Liver (tissue), 9 donors: ENCODE measurements around the gene TAF1D. TPM values are rescaled to one million over a fixed set of nuclear protein-coding genes. Genes with fewer than 3 reads are reported as not detected.
"Not testable (repeated sequence)": the region's sequence is repeated elsewhere in the genome, so short reads cannot be mapped to it uniquely, and the experiment has no call there.

Experiments
- DNase-seq: peaks from one replicate; pipeline ENCODE4 v3.0.0-alpha.2; 2017; ENCODE audit warnings: low spot score
- H3K27ac ChIP-seq, 2 donors: one replicate each; pipeline ENCODE4 v1.7.0; 2013; ENCODE audit warnings: inconsistent platforms in 2 of 2, low read length in 2 of 2, control low read depth in 1 of 2, low read depth in 1 of 2, mild to moderate bottlenecking in 1 of 2
- H3K27me3 ChIP-seq, 4 donors: one replicate each; pipeline versions ENCODE4 v1.6.1 to v1.7.0; 2013; ENCODE audit warnings: low read length in 3 of 4, inconsistent platforms in 1 of 4, mild to moderate bottlenecking in 1 of 4, moderate library complexity in 1 of 4; ENCODE audit not compliant: control insufficient read depth in 4 of 4, insufficient read depth in 4 of 4
- H3K36me3 ChIP-seq, 4 donors: one replicate each; pipeline versions ENCODE4 v1.6.1 to v1.7.0; 2013; ENCODE audit warnings: low read length in 3 of 4, mild to moderate bottlenecking in 3 of 4, low read depth in 1 of 4, moderate library complexity in 1 of 4; ENCODE audit not compliant: control insufficient read depth in 4 of 4, insufficient read depth in 3 of 4
- H3K4me1 ChIP-seq, 4 donors: one replicate each; pipeline versions ENCODE4 v1.6.1 to v1.7.0; 2013; ENCODE audit warnings: low read length in 3 of 4, mild to moderate bottlenecking in 3 of 4, moderate library complexity in 1 of 4; ENCODE audit not compliant: control insufficient read depth in 4 of 4, insufficient read depth in 4 of 4
- H3K4me3 ChIP-seq, 3 donors: one replicate each; pipeline versions ENCODE4 v1.6.1 to v1.7.0; 2013; ENCODE audit warnings: low read length in 3 of 3, control low read depth in 1 of 3, low read depth in 1 of 3, mild to moderate bottlenecking in 1 of 3
- H3K9ac ChIP-seq, 2 donors: one replicate each; pipeline ENCODE4 v1.7.0; 2013; ENCODE audit warnings: low read length in 2 of 2, mild to moderate bottlenecking in 2 of 2, moderate library complexity in 2 of 2, control low read depth in 1 of 2, low read depth in 1 of 2
- H3K9me3 ChIP-seq, 4 donors: one replicate each; pipeline versions ENCODE4 v1.6.1 to v1.7.0; 2013; ENCODE audit warnings: low read length in 3 of 4; ENCODE audit not compliant: control insufficient read depth in 4 of 4
- EGR1 ChIP-seq, 2 donors: IDR thresholded peaks; 2 replicates each; pipeline ENCODE4 v1.6.1; 2016 to 2018; ENCODE audit warnings: antibody characterized with exemption in 2 of 2, low read depth in 2 of 2
- FOXA1 ChIP-seq: IDR thresholded peaks from 2 replicates; pipeline ENCODE4 v1.6.1; 2016; ENCODE audit warnings: antibody characterized with exemption
- FOXA2 ChIP-seq: IDR thresholded peaks from 2 replicates; pipeline ENCODE4 v1.6.1; 2016; ENCODE audit warnings: antibody characterized with exemption
- GABPA ChIP-seq, 2 donors: IDR thresholded peaks in 1 of 2; conservative IDR thresholded peaks in 1 of 2; 2 replicates each; pipeline ENCODE4 v1.6.1; 2016; ENCODE audit warnings: antibody characterized with exemption in 2 of 2, mild to moderate bottlenecking in 1 of 2, moderate library complexity in 1 of 2
- HNF4A ChIP-seq, 2 donors: conservative IDR thresholded peaks; 2 replicates each; pipeline ENCODE4 v1.6.1; 2016; ENCODE audit warnings: antibody characterized with exemption in 2 of 2, mild to moderate bottlenecking in 2 of 2
- HNF4G ChIP-seq: IDR thresholded peaks from 2 replicates; pipeline ENCODE4 v1.6.1; 2016; ENCODE audit warnings: antibody characterized with exemption
- JUND ChIP-seq, 2 donors: IDR thresholded peaks; 2 replicates each; pipeline ENCODE4 v1.6.1; 2016; ENCODE audit warnings: antibody characterized with exemption in 2 of 2
- MAX ChIP-seq: IDR thresholded peaks from 2 replicates; pipeline ENCODE4 v1.6.1; 2016; ENCODE audit warnings: antibody characterized with exemption
- NR2F2 ChIP-seq: IDR thresholded peaks from 2 replicates; pipeline ENCODE4 v1.6.1; 2016; ENCODE audit warnings: antibody characterized with exemption
- RAD21 ChIP-seq, 2 donors: IDR thresholded peaks; 2 replicates each; pipeline ENCODE4 v1.6.1; 2016; ENCODE audit warnings: antibody characterized with exemption in 2 of 2, mild to moderate bottlenecking in 2 of 2
- RXRA ChIP-seq, 2 donors: IDR thresholded peaks; 2 replicates each; pipeline ENCODE4 v1.6.1; 2017 to 2018; ENCODE audit warnings: antibody characterized with exemption in 2 of 2, mild to moderate bottlenecking in 1 of 2
- SP1 ChIP-seq: IDR thresholded peaks from 2 replicates; pipeline ENCODE4 v1.6.1; 2018; ENCODE audit warnings: antibody characterized with exemption, mild to moderate bottlenecking
- TAF1 ChIP-seq: conservative IDR thresholded peaks from 2 replicates; pipeline ENCODE4 v1.6.1; 2016; ENCODE audit warnings: antibody characterized with exemption, mild to moderate bottlenecking
- YY1 ChIP-seq: IDR thresholded peaks from 2 replicates; pipeline ENCODE4 v1.6.1; 2016; ENCODE audit warnings: antibody characterized with exemption, mild to moderate bottlenecking
- WGBS: extraction: QIAGEN DNeasy Blood & Tissue Kit; methylation state at CpG from one replicate; pipeline ENCODE4 v1.1.7; 2013; 5-methylcytosine and 5-hydroxymethylcytosine counted together
- polyA plus RNA-seq, 2 donors: library from polyadenylated mRNA; stranded (reverse) in 1 of 2; unstranded in 1 of 2; fragments of 200-250 nt in 1 of 2; fragments of >200 nt in 1 of 2; fragmentation: Nextera tagmentation in 1 of 2; extraction: Ambion mirVana in 1 of 2; gene quantifications; one replicate each; pipeline versions ENCODE4 v1.2.1 to v1.2.3, GENCODE V29; 2013 to 2015
- total RNA-seq, 2 donors: library from RNA; depleted of rRNA; stranded (reverse); fragments of >200 nt; gene quantifications; one replicate each; pipeline ENCODE4 v1.2.3, GENCODE V29; 2014
- TF ChIP-seq, protein P1 (sequence below): IDR thresholded peaks from 2 replicates; pipeline ENCODE4 v1.6.1; 2016; ENCODE audit warnings: antibody characterized with exemption, mild to moderate bottlenecking
- TF ChIP-seq, protein P2 (sequence below): IDR thresholded peaks from 2 replicates; pipeline ENCODE4 v1.6.1; 2016; ENCODE audit warnings: antibody characterized with exemption
- TF ChIP-seq, protein P3 (sequence below): IDR thresholded peaks from 2 replicates; pipeline ENCODE4 v1.6.1; 2016; ENCODE audit warnings: antibody characterized with exemption
- TF ChIP-seq, protein P4 (sequence below): fragments of 150-350 bp; IDR thresholded peaks from 2 replicates; pipeline ENCODE4 v1.5.1; 2017; ENCODE audit warnings: improper control_type of control experiment, low read depth, low read length; ENCODE audit not compliant: missing input control
- donor health status: healthy.
- donor health status: healthy.
- donor health status: healthy.
- donor health status: healthy.
- donor health status: healthy.

TAF1D gene
- total and polyA plus RNA-seq, 4 donors: 18.2 to 97.7 (median 29.7) TPM

GRCh38 chr11:93765551-93765950 is 24.3 kb upstream of the TAF1D start (continued):
- no peak for TF ChIP-seq YY1

DNA sequence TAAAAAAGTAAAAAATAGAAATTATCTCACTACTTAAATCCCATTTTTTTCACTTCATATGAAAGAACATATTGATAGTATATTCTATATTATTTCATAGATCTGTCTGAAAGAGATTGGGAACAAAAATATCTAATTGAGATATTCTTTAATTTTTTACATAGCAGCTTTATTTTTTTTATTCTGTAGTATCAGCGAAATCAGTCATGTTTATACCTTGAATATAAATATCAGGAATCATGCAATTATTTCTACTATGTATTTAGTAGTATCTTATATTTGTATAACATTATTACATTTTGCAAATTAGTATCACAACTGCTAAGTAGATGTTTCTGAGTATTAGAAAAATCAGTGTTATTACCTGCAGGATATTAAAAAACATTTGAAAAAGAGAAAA is 20.6 kb upstream of the TAF1D start:
- H3K36me3 ChIP-seq: peaks cover 20 to 71% (median 55%) of the 10 kb centered on the region in 4 donors
- no peaks in the 10 kb centered on the region for H3K27me3 ChIP-seq
- no peak overlapping the region for H3K27ac ChIP-seq
- 99% methylated on average over 1 of the region's 1 CpG for WGBS
- no peak overlapping the region for H3K4me3 ChIP-seq
- H3K4me1 ChIP-seq: peaks cover 0 to 9% (median 3%) of the 10 kb centered on the region in 4 donors
- no peak for TF ChIP-seq GABPA (IDR thresholded peaks at IDR 0.05 in 1 of 2, conservative IDR thresholded peaks at IDR 0.05 in 1 of 2)
- TF ChIP-seq HNF4G: no peak
- no peak for TF ChIP-seq SP1
- TF ChIP-seq RAD21 (IDR thresholded peaks at IDR 0.05): no peak
- TF ChIP-seq, protein P1, sequence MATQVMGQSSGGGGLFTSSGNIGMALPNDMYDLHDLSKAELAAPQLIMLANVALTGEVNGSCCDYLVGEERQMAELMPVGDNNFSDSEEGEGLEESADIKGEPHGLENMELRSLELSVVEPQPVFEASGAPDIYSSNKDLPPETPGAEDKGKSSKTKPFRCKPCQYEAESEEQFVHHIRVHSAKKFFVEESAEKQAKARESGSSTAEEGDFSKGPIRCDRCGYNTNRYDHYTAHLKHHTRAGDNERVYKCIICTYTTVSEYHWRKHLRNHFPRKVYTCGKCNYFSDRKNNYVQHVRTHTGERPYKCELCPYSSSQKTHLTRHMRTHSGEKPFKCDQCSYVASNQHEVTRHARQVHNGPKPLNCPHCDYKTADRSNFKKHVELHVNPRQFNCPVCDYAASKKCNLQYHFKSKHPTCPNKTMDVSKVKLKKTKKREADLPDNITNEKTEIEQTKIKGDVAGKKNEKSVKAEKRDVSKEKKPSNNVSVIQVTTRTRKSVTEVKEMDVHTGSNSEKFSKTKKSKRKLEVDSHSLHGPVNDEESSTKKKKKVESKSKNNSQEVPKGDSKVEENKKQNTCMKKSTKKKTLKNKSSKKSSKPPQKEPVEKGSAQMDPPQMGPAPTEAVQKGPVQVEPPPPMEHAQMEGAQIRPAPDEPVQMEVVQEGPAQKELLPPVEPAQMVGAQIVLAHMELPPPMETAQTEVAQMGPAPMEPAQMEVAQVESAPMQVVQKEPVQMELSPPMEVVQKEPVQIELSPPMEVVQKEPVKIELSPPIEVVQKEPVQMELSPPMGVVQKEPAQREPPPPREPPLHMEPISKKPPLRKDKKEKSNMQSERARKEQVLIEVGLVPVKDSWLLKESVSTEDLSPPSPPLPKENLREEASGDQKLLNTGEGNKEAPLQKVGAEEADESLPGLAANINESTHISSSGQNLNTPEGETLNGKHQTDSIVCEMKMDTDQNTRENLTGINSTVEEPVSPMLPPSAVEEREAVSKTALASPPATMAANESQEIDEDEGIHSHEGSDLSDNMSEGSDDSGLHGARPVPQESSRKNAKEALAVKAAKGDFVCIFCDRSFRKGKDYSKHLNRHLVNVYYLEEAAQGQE: no peak
- no peak for TF ChIP-seq FOXA2
- TF ChIP-seq HNF4A (conservative IDR thresholded peaks at IDR 0.05): no peak
- no peak for TF ChIP-seq NR2F2
- TF ChIP-seq, protein P2, sequence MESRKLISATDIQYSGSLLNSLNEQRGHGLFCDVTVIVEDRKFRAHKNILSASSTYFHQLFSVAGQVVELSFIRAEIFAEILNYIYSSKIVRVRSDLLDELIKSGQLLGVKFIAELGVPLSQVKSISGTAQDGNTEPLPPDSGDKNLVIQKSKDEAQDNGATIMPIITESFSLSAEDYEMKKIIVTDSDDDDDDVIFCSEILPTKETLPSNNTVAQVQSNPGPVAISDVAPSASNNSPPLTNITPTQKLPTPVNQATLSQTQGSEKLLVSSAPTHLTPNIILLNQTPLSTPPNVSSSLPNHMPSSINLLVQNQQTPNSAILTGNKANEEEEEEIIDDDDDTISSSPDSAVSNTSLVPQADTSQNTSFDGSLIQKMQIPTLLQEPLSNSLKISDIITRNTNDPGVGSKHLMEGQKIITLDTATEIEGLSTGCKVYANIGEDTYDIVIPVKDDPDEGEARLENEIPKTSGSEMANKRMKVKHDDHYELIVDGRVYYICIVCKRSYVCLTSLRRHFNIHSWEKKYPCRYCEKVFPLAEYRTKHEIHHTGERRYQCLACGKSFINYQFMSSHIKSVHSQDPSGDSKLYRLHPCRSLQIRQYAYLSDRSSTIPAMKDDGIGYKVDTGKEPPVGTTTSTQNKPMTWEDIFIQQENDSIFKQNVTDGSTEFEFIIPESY: no peak
- no peak for TF ChIP-seq EGR1 (IDR thresholded peaks at IDR 0.05; ENCODE audit: low read depth in 2 of 2)
- TF ChIP-seq JUND (IDR thresholded peaks at IDR 0.05): no peak
- TF ChIP-seq MAX: no peak
- TF ChIP-seq YY1: no peak
- no peak for TF ChIP-seq TAF1
- TF ChIP-seq, protein P3, sequence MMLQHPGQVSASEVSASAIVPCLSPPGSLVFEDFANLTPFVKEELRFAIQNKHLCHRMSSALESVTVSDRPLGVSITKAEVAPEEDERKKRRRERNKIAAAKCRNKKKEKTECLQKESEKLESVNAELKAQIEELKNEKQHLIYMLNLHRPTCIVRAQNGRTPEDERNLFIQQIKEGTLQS: no peak
- TF ChIP-seq, protein P4, sequence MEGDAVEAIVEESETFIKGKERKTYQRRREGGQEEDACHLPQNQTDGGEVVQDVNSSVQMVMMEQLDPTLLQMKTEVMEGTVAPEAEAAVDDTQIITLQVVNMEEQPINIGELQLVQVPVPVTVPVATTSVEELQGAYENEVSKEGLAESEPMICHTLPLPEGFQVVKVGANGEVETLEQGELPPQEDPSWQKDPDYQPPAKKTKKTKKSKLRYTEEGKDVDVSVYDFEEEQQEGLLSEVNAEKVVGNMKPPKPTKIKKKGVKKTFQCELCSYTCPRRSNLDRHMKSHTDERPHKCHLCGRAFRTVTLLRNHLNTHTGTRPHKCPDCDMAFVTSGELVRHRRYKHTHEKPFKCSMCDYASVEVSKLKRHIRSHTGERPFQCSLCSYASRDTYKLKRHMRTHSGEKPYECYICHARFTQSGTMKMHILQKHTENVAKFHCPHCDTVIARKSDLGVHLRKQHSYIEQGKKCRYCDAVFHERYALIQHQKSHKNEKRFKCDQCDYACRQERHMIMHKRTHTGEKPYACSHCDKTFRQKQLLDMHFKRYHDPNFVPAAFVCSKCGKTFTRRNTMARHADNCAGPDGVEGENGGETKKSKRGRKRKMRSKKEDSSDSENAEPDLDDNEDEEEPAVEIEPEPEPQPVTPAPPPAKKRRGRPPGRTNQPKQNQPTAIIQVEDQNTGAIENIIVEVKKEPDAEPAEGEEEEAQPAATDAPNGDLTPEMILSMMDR: no peak
- TF ChIP-seq RXRA (IDR thresholded peaks at IDR 0.05): no peak
- TF ChIP-seq FOXA1: no peak
- DNase-seq: no peak
- H3K9me3 ChIP-seq: no peaks in the 10 kb centered on the region
- H3K9ac ChIP-seq: no peak overlapping the region

DNA sequence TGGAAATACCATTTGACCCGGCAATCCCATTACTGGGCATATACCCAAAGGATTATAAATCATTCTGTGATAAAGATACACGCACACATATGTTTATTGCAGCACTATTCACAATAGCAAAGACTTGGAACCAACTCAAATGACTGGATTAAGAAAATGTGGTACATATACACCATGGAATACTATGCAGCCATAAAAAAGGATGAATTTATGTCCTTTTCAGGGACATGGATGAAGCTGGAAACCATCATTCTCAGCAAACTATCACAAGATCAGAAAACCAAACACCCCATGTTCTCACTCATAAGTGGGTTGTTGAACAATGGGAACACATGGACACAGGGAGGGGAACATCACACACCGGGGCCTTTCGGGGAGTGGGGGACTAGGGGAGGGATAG is 17.8 kb upstream of the TAF1D start:
- WGBS: 95% methylated on average over 4 of the region's 4 CpGs
- H3K9me3 ChIP-seq, H3K4me1 ChIP-seq, DNase-seq, H3K27me3 ChIP-seq, H3K9ac ChIP-seq, H3K4me3 ChIP-seq, H3K27ac ChIP-seq: not testable (repeated sequence)
- H3K36me3 ChIP-seq: peaks cover 26 to 86% (median 70%) of the 10 kb centered on the region in 4 donors
